ENCODE measurements around the gene KRT27. TPM values are rescaled to one million over a fixed set of nuclear protein-coding genes. Genes with fewer than 3 reads are reported as not detected.
"Not testable (repeated sequence)": the region's sequence is repeated elsewhere in the genome, so short reads cannot be mapped to it uniquely, and the experiment has no call there.

KRT27 gene
- total RNA-seq, 1 donor from 2014 or later: not detected

- H3K4me1 Mint-ChIP-seq: peaks cover 15% of the 10 kb centered on the region
- TF ChIP-seq, protein P1, sequence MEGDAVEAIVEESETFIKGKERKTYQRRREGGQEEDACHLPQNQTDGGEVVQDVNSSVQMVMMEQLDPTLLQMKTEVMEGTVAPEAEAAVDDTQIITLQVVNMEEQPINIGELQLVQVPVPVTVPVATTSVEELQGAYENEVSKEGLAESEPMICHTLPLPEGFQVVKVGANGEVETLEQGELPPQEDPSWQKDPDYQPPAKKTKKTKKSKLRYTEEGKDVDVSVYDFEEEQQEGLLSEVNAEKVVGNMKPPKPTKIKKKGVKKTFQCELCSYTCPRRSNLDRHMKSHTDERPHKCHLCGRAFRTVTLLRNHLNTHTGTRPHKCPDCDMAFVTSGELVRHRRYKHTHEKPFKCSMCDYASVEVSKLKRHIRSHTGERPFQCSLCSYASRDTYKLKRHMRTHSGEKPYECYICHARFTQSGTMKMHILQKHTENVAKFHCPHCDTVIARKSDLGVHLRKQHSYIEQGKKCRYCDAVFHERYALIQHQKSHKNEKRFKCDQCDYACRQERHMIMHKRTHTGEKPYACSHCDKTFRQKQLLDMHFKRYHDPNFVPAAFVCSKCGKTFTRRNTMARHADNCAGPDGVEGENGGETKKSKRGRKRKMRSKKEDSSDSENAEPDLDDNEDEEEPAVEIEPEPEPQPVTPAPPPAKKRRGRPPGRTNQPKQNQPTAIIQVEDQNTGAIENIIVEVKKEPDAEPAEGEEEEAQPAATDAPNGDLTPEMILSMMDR (conservative IDR thresholded peaks at IDR 0.05): no peak
- DNase-seq (ENCODE audit: low read depth, low spot score): peak; percentile 74
- peaks cover 25% of the 10 kb centered on the region for H3K36me3 Mint-ChIP-seq (ENCODE audit: low read depth)
- peaks cover 37% of the 10 kb centered on the region for H3K27me3 Mint-ChIP-seq (ENCODE audit: low read depth)
- peak overlapping the region; percentile 19 for H3K27ac Mint-ChIP-seq (ENCODE audit: unreplicated experiment)
- peak overlapping the region; percentile 95 for H3K4me3 Mint-ChIP-seq
- peaks cover 11% of the 10 kb centered on the region for H3K9me3 Mint-ChIP-seq
Measured at GRCh38 chr17:40818733-40819527, 36.6 kb upstream of the KRT27 start.

DNA sequence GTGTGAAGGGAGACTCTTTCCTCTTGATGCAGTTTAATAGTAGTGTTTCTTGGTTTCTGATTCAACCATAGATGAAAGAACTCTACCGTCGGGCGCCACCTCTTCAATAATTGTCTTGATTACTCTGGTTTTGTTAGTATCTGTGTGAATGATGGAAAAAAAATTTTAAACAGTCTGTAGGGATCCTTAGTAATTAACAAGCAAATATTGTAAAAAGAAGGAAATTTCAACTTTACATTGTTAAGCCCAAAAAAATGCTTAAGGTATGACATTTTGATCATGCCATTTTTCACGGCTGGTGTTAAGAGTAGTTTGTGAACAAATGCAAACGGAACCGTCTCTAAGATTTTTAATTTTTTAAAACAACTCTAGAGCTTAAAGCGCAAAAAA is 36.0 kb upstream of the KRT27 start:
- Mint-ChIP-seq H3K27me3 (ENCODE audit: low read depth) (peaks cover 38% of the 10 kb centered on the region), H3K27ac (ENCODE audit: unreplicated experiment) (no peak overlapping the region), H3K36me3 (ENCODE audit: low read depth) (peaks cover 25% of the 10 kb centered on the region)

DNA sequence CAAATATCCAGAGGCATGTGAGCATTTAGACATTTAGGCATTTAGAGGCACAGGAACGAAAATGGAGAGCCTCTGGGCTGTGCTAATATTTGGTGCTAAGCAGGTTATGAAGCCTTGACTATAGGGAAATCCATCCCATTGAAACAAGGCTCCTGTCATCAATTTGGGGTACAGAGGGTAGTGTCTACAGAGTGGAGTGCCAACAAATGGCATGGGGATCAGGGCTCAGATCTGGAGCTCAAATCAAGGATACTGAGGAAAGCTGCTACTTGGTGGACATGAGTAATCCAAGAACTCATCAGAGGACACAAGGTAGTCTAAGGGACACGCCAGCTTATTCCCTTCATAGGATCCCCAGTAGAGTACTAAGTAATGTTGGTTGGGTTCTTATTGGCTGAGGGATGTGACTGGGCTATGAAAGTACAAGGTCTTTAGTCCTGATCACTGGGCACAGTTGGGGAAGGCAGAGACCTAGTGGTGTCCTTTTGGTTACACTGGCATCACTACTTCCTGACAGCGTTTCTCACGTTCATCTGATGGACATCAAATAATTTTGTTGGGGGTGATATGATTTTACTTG is 34.8 kb upstream of the KRT27 start:
- Mint-ChIP-seq H3K27me3 (ENCODE audit: low read depth) (peaks cover 42% of the 10 kb centered on the region), H3K4me3 (peak overlapping the region; percentile 87), H3K27ac (ENCODE audit: unreplicated experiment) (no peak overlapping the region), H3K36me3 (ENCODE audit: low read depth) (peaks cover 22% of the 10 kb centered on the region), H3K9me3 (peaks cover 11% of the 10 kb centered on the region), H3K4me1 (peaks cover 15% of the 10 kb centered on the region)
- TF ChIP-seq, protein P1 (conservative IDR thresholded peaks at IDR 0.05): no peak
- no peak for DNase-seq (ENCODE audit: low read depth, low spot score)

More for the DNA sequence above, 36.0 kb upstream of the KRT27 start:
- peaks cover 15% of the 10 kb centered on the region for H3K4me1 Mint-ChIP-seq
- TF ChIP-seq, protein P1 (conservative IDR thresholded peaks at IDR 0.05): no peak
- H3K9me3 Mint-ChIP-seq: peaks cover 11% of the 10 kb centered on the region
- DNase-seq (ENCODE audit: low read depth, low spot score): no peak
- peak overlapping the region; percentile 95 for H3K4me3 Mint-ChIP-seq

DNA sequence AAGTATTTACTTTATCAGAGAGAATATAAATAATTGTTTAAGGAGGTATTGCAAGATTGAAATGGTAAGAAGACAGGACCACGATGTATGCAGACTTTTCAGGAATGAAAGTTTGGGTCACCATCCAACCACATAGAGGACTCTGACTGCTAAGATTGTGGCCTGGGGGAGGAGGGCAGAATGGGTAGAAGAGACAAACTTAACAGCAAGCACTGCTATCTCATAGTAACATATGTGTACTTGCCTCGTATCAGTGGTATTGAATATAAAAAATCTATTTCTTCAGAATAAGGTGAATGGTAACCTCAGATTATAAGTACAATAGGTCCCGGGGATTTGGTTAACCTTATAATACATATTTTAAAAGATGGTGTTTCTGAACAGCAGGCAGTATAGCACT is 34.2 kb upstream of the KRT27 start:
- peaks cover 44% of the 10 kb centered on the region for H3K27me3 Mint-ChIP-seq (ENCODE audit: low read depth)
- peak overlapping the region; percentile 87 for H3K4me3 Mint-ChIP-seq
- H3K4me1 Mint-ChIP-seq: peaks cover 15% of the 10 kb centered on the region
- H3K9me3 Mint-ChIP-seq: peaks cover 11% of the 10 kb centered on the region
- DNase-seq (ENCODE audit: low read depth, low spot score): no peak
- TF ChIP-seq, protein P1 (conservative IDR thresholded peaks at IDR 0.05): no peak
- peaks cover 22% of the 10 kb centered on the region for H3K36me3 Mint-ChIP-seq (ENCODE audit: low read depth)
- H3K27ac Mint-ChIP-seq (ENCODE audit: unreplicated experiment): no peak overlapping the region

DNA sequence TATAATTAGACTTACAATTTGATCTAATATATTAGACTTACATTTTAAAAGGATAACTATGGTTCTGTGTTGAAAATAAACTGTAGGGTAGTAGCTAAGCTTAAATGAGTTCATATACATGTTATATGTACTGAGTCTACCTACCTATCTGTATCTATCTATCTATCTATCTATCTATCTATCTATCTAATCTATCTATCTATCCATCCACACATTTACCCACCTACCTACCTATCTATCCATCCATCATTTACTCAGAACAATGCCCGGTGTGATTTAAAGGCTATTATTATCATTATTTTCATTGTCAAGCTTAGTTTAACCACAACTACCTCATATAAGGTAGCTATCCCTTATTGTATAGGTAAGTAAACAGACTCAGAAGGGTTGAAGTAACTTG is 33.0 kb upstream of the KRT27 start:
- Mint-ChIP-seq H3K4me1 (peaks cover 15% of the 10 kb centered on the region), H3K36me3 (ENCODE audit: low read depth) (peaks cover 21% of the 10 kb centered on the region), H3K9me3 (peaks cover 11% of the 10 kb centered on the region), H3K4me3 (peak overlapping the region; percentile 32), H3K27me3 (ENCODE audit: low read depth) (peaks cover 54% of the 10 kb centered on the region), H3K27ac (ENCODE audit: unreplicated experiment) (no peak overlapping the region)
- DNase-seq (ENCODE audit: low read depth, low spot score): no peak
- TF ChIP-seq, protein P1 (conservative IDR thresholded peaks at IDR 0.05): no peak

DNA sequence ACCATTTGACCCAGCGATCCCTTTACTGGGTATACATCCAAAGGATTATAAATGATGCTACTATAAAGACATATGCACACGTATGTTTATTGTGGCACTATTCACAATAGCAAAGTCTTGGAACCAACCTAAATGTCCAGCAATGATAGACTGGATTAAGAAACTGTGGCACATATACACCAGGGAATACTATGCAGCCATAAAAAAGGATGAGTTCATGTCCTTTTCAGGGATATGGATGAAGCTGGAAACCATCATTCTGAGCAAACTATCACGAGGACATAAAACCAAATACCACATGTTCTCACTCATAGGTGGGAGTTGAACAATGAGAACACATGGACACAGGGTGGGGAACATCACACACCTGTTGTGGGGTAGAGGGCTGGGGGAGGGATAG is 32.3 kb upstream of the KRT27 start:
- Mint-ChIP-seq H3K27me3 (ENCODE audit: low read depth) (peaks cover 56% of the 10 kb centered on the region), H3K9me3 (peaks cover 11% of the 10 kb centered on the region), H3K36me3 (ENCODE audit: low read depth) (peaks cover 19% of the 10 kb centered on the region), H3K4me1 (peaks cover 13% of the 10 kb centered on the region)
- not testable (repeated sequence) for H3K27ac Mint-ChIP-seq (ENCODE audit: unreplicated experiment); DNase-seq (ENCODE audit: low read depth, low spot score); H3K4me3 Mint-ChIP-seq
